ENCODE results near the gene PRKN. TPM values are rescaled to one million over a fixed set of nuclear protein-coding genes. Genes with fewer than 3 reads are reported as not detected.

The PRKN gene
- total RNA-seq, 4 donors from 2014 or later, result 5.5 to 17.9 (median 6.8) TPM

DNA sequence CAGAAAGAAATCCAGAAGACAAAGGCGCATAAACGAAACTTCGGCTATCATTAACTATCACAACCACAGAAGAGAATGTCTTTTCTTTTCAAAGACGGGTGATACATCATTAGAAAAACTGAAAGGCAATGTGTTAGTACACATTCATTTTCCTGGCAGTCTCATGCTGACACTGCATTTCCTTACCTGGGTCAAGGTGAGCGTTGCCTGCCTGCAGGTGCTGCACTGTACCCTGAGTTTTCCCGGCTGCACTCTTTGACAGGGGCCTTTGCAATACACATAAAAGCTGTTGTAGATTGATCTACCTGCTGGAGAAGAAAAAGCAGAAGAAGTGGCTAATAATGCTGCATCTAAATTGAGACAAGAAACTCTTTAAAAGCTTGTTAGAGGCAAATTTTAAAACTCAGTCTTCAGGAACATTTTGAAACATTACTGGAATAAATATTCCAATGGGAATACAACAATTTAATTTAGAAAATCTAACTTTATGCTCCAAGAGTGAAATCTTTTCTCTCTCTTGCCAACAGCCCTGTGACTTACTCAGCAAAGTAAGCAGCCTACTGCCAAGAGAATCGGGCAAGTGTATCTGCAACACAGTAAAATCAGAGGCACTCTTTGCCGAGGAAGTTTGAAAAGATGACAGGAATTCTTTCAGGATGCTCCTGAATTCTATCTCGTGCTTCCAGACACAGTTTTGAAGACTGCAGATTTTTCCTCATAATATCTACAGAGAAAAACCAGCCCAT is 526.4 kb downstream of the PRKN start:
- no peaks in the 10 kb centered on the region for H3K27me3 ChIP-seq
- H3K36me3 ChIP-seq, result no peaks in the 10 kb centered on the region
- H3K4me1 ChIP-seq, result peaks cover 0 to 6% (median 0%) of the 10 kb centered on the region in 4 donors
- WGBS, 2 donors, result 75% methylated on average over 9 of the region's 9 CpGs
- DNase-seq (ENCODE audit: low spot score in 2 of 2), result peak in 1 of 2 donors; percentile 35
- no peaks in the 10 kb centered on the region for H3K9me3 ChIP-seq
- TF ChIP-seq, protein P1, sequence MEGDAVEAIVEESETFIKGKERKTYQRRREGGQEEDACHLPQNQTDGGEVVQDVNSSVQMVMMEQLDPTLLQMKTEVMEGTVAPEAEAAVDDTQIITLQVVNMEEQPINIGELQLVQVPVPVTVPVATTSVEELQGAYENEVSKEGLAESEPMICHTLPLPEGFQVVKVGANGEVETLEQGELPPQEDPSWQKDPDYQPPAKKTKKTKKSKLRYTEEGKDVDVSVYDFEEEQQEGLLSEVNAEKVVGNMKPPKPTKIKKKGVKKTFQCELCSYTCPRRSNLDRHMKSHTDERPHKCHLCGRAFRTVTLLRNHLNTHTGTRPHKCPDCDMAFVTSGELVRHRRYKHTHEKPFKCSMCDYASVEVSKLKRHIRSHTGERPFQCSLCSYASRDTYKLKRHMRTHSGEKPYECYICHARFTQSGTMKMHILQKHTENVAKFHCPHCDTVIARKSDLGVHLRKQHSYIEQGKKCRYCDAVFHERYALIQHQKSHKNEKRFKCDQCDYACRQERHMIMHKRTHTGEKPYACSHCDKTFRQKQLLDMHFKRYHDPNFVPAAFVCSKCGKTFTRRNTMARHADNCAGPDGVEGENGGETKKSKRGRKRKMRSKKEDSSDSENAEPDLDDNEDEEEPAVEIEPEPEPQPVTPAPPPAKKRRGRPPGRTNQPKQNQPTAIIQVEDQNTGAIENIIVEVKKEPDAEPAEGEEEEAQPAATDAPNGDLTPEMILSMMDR (IDR thresholded peaks at IDR 0.05), result no peak
- TF ChIP-seq POLR2A (IDR thresholded peaks at IDR 0.05) (no peak), EP300 (IDR thresholded peaks at IDR 0.05) (peak in 1 of 2 donors; percentile 29)
- no peak overlapping the region for H3K4me3 ChIP-seq
- H3K27ac ChIP-seq, result no peak overlapping the region

DNA sequence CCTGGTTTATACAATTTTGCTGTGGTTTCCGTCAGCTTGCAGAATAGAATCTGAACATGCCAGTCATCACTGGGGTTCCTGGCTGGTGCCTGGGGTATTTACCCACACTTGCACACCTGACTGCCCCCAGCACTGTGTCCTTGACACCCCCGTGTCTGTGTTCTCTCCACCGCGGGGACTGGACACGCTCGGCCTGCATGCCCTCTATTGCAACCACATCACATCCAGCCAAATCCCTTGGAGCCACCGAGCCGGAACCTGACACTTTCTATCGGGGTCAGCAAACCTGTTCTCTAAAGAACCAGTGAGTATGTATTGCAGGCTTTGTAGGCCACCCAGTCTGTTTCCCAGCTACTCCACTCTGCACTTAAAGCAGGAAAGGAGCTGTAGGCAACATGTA is 527.5 kb downstream of the PRKN start:
- no peak overlapping the region for H3K27ac ChIP-seq
- no peak overlapping the region for H3K4me3 ChIP-seq
- no peaks in the 10 kb centered on the region for H3K9me3 ChIP-seq
- no peaks in the 10 kb centered on the region for H3K27me3 ChIP-seq
- no peak for DNase-seq (ENCODE audit: low spot score in 2 of 2)
- H3K4me1 ChIP-seq, result peaks cover 0 to 6% (median 0%) of the 10 kb centered on the region in 4 donors
- 95 to 96% methylated on average over 6 to 9 of the region's 9 CpGs for WGBS, 2 donors
- TF ChIP-seq POLR2A (IDR thresholded peaks at IDR 0.05) (no peak), EP300 (IDR thresholded peaks at IDR 0.05) (no peak)
- TF ChIP-seq, protein P1 (IDR thresholded peaks at IDR 0.05), result no peak
- no peaks in the 10 kb centered on the region for H3K36me3 ChIP-seq

DNA sequence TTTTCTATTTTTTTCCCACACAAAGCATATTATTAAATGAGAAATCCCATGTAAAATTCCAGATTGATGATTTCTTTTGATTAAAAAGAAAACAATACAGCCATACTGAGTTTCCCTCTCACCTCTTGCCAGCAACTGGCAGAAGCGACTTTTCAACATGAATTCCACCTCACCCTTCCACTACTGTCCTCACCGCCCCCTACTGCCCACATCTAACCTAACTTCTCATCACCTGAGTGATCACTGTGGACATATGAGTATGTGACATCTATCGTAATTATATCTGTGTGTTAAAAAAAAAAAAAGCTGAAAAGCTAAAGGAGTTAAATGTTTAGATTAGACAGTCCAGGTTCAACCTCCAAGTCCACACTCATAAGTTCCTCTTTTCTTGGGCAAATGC is 528.6 kb downstream of the PRKN start:
- TF ChIP-seq, protein P1 (IDR thresholded peaks at IDR 0.05), result no peak
- no peak for TF ChIP-seq EP300 (IDR thresholded peaks at IDR 0.05)
- TF ChIP-seq POLR2A (IDR thresholded peaks at IDR 0.05), result no peak
- 91 to 92% methylated on average over 3 of the region's 3 CpGs for WGBS, 2 donors
- DNase-seq (ENCODE audit: low spot score in 2 of 2), result no peak

DNA sequence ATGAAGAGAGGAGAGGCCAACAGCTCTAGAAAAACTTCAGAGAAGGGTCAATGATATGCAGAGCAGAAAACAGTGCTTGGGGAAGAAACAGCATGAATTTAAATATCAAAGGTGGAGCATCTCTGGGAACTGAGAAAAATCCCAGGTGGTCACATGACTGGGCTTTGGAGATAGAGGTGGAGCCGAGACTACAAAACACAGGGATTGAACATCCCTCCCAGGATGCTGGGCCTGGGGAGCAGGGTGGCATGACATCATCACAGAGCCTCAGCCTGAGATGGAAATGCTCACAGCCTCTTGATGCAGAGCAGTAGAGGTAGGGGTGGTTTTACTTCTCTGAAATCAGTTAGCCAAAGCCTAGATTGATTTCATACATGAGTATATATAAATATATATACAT is 529.5 kb downstream of the PRKN start:
- Histone ChIP-seq H3K9me3 (no peaks in the 10 kb centered on the region), H3K4me1 (peaks cover 0 to 6% (median 0%) of the 10 kb centered on the region in 4 donors), H3K36me3 (no peaks in the 10 kb centered on the region), H3K27ac (no peak overlapping the region), H3K27me3 (no peaks in the 10 kb centered on the region), H3K4me3 (no peak overlapping the region)
- DNase-seq (ENCODE audit: low spot score in 2 of 2), result no peak
- 77 to 84% methylated on average over 1 of the region's 1 CpG for WGBS, 2 donors
- no peak for TF ChIP-seq POLR2A (IDR thresholded peaks at IDR 0.05)

More for the DNA sequence above, 528.6 kb downstream of the PRKN start:
- no peaks in the 10 kb centered on the region for H3K36me3 ChIP-seq
- H3K27me3 ChIP-seq, result no peaks in the 10 kb centered on the region
- no peak overlapping the region for H3K27ac ChIP-seq
- H3K9me3 ChIP-seq, result no peaks in the 10 kb centered on the region
- H3K4me3 ChIP-seq, result no peak overlapping the region
- peaks cover 0 to 6% (median 0%) of the 10 kb centered on the region in 4 donors for H3K4me1 ChIP-seq

DNA sequence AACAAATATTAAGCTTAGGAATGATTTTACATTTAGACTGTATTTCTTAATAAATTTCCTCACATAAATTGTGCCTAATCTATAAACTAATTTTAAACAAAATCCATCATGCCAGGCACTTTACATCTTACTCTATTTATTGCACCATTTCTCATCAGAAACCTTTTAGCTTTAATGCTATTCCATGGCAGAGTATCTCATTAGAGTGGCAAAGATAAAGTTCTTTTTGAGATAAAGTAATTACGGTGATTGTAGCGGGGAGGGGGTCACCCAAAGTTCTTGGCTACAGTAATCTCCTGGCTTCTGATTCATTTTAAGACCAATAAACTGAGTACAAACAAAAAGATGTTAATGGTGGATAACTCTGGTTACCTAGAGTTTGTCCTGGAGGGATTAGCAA is 532.1 kb downstream of the PRKN start:
- H3K9me3 ChIP-seq, result no peaks in the 10 kb centered on the region
- no peak for DNase-seq (ENCODE audit: low spot score in 2 of 2)
- H3K27me3 ChIP-seq, result no peaks in the 10 kb centered on the region
- no peaks in the 10 kb centered on the region for H3K36me3 ChIP-seq
- no peaks in the 10 kb centered on the region for H3K4me1 ChIP-seq
- no peak overlapping the region for H3K27ac ChIP-seq
- no peak for TF ChIP-seq POLR2A (IDR thresholded peaks at IDR 0.05)
- TF ChIP-seq, protein P1 (IDR thresholded peaks at IDR 0.05), result no peak
- TF ChIP-seq EP300 (IDR thresholded peaks at IDR 0.05), result no peak
- WGBS, 2 donors, result 88 to 90% methylated on average over 2 of the region's 2 CpGs
- H3K4me3 ChIP-seq, result no peak overlapping the region

Data from tibial nerve (tissue), 4 donors.